Upper lobe of right lung (tissue), 1 donor: ENCODE data around the gene PRAC2. TPM values are rescaled to one million over a fixed set of nuclear protein-coding genes. Genes with fewer than 3 reads are reported as not detected.

ENCODE experiments used
- ATAC-seq: fragments of 200-7000 bp; cut with Tn5 transposase; one replicate; pipeline ENCODE4 v1.9.1; 2020; ENCODE audit warnings: mild to moderate bottlenecking, moderate library complexity
- DNase-seq: peaks from one replicate; pipeline ENCODE4 v3.0.0-alpha.2; 2020
- H3K27ac ChIP-seq: fragments of 200-600 bp; one replicate; pipeline ENCODE4 v1.8.0; 2022
- H3K27me3 ChIP-seq: fragments of 200-600 bp; one replicate; pipeline ENCODE4 v1.8.0; 2022; ENCODE audit warnings: mild to moderate bottlenecking
- H3K36me3 ChIP-seq: fragments of 200-600 bp; one replicate; pipeline ENCODE4 v1.8.0; 2022
- H3K4me1 ChIP-seq: fragments of 200-600 bp; one replicate; pipeline ENCODE4 v1.8.0; 2022
- H3K4me3 ChIP-seq: fragments of 200-600 bp; one replicate; pipeline ENCODE4 v1.8.0; 2022; ENCODE audit warnings: mild to moderate bottlenecking
- H3K9me3 ChIP-seq: fragments of 200-600 bp; one replicate; pipeline ENCODE4 v1.8.0; 2022
- CTCF ChIP-seq: fragments of 200-600 bp; IDR thresholded peaks from one replicate; pipeline ENCODE4 v1.8.0; 2022; ENCODE audit warnings: antibody characterized with exemption
- intact Hi-C: fragments of 100-400 bp; cut with DNase I; formaldehyde crosslinking; loops from one replicate; pipeline ENCODE4 v1.11.0; 2022
- total RNA-seq: library from RNA; stranded (reverse); fragmentation: NEBNext Ultra II Directional; extraction: Animal tissue kit (Norgen Biotek cat#: 25700); gene quantifications from one replicate; pipeline ENCODE4 v1.2.1, GENCODE V29; 2021
- donor health status: DM: no; HTN: yes; CAD: no; lungs with severe emphysema.

Gene PRAC2
- total RNA-seq, 1 donor from 2014 or later = not detected

- Histone ChIP-seq H3K36me3 (no peaks in the 10 kb centered on the region), H3K27me3 (peaks cover 99% of the 10 kb centered on the region), H3K9me3 (no peaks in the 10 kb centered on the region), H3K4me3 (no peak overlapping the region), H3K27ac (no peak overlapping the region), H3K4me1 (no peaks in the 10 kb centered on the region)
- no peak for DNase-seq
- intact Hi-C loops = no loop called here
- TF ChIP-seq CTCF = no peak
- ATAC-seq = no peak
Observed at GRCh38 chr17:48740537-48740936, 17.6 kb downstream of the PRAC2 start.

GRCh38 chr17:48745381-48746275 lies 22.6 kb downstream of the PRAC2 start:
- no peak overlapping the region for H3K4me3 ChIP-seq
- no peaks in the 10 kb centered on the region for H3K9me3 ChIP-seq
- H3K27ac ChIP-seq = no peak overlapping the region
- no peaks in the 10 kb centered on the region for H3K4me1 ChIP-seq
- no peak for TF ChIP-seq CTCF
- peaks cover 98% of the 10 kb centered on the region for H3K27me3 ChIP-seq
- ATAC-seq (no peak), DNase-seq (no peak)
- H3K36me3 ChIP-seq = no peaks in the 10 kb centered on the region
- intact Hi-C loops = no loop called here

- Histone ChIP-seq H3K36me3 (no peaks in the 10 kb centered on the region), H3K27ac (no peak overlapping the region), H3K9me3 (no peaks in the 10 kb centered on the region), H3K4me1 (no peaks in the 10 kb centered on the region), H3K27me3 (peaks cover 98% of the 10 kb centered on the region), H3K4me3 (no peak overlapping the region)
- TF ChIP-seq CTCF = no peak
- intact Hi-C loops = no loop called here
- ATAC-seq (no peak), DNase-seq (no peak)
Observed at GRCh38 chr17:48746916-48747444, 24.0 kb downstream of the PRAC2 start.

GRCh38 chr17:48747445-48748363 lies 24.7 kb downstream of the PRAC2 start:
- Histone ChIP-seq H3K27me3 (peaks cover 98% of the 10 kb centered on the region), H3K4me3 (no peak overlapping the region), H3K9me3 (no peaks in the 10 kb centered on the region), H3K36me3 (no peaks in the 10 kb centered on the region), H3K27ac (no peak overlapping the region), H3K4me1 (no peaks in the 10 kb centered on the region)
- no peak for ATAC-seq
- intact Hi-C loops = no loop called here
- TF ChIP-seq CTCF = no peak
- DNase-seq = no peak

DNA sequence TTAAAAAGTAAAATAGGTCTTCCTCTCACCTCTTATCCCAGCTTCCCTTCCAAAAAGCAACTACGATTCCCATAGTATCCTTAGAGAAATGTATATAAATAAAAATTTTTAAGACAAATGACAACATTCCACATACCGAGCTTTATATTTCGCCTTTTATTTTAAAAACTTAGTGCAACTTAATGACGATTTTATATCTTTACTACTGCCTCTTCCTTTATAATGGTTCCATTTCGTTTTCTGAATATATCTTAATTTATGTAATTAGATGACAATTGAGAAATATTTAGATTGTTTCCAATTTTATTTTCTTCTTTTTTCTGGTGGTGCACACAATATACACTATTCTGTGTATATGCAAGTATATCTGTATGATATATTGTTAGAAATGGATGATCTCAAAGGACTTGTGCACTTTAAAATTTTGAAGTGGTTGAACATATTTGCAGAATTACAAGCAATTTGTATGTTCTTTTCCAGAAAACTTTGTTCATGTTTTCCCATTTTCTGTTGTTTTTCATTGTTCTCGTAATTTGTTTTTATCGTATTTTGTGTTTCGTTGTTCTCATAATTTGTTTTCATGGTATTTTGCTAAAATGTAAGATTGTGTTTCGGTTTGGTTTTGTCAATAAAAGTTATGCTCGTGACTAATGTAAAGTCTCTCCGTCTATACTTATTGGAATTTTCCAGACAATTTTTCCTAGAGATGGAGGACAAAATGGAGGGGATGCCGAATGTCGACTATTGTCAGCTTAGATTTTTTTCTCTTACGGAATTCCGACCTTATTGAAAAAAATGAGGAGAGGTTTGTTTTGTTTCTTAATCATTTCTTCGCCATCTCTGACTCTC lies 26.0 kb downstream of the PRAC2 start:
- no peak for DNase-seq
- no peak overlapping the region for H3K27ac ChIP-seq
- H3K4me1 ChIP-seq = no peaks in the 10 kb centered on the region
- intact Hi-C loops = no loop called here
- H3K36me3 ChIP-seq = no peaks in the 10 kb centered on the region
- H3K9me3 ChIP-seq = no peaks in the 10 kb centered on the region
- no peak for TF ChIP-seq CTCF
- peaks cover 98% of the 10 kb centered on the region for H3K27me3 ChIP-seq
- no peak overlapping the region for H3K4me3 ChIP-seq
- ATAC-seq = no peak
